ENCODE results near the gene MUC13.

GRCh38 chr3:124919756-124920155, 14.8 kb downstream of the MUC13 start:
- TF ChIP-seq CTCF (IDR thresholded peaks at IDR 0.05) (no peak), POLR2A (IDR thresholded peaks at IDR 0.05) (no peak)
